HEK293 (cell line): ENCODE data around the gene UPB1.

Source experiments
- GLI2 ChIP-seq: fragments of 450-650 bp; formaldehyde crosslinking; IDR thresholded peaks from 2 replicates; pipeline ENCODE4; 2017; ENCODE audit warnings: missing biosample characterization, missing genetic modification characterization, low read depth, borderline replicate concordance
- ZNF23 ChIP-seq: fragments of 450-650 bp; formaldehyde crosslinking; IDR thresholded peaks from 2 replicates; pipeline ENCODE4 v1.5.1; 2016; ENCODE audit warnings: missing biosample characterization, missing genetic modification characterization, borderline replicate concordance
- ZNF274 ChIP-seq, 2 experiments: fragments of 200-500 bp in 1 of 2; fragments of 450-650 bp in 1 of 2; sonication (Bioruptor generic) in 1 of 2; formaldehyde crosslinking in 1 of 2; IDR thresholded peaks; 2 replicates each; pipeline versions ENCODE4 v1.5.1 to v1.6.1; 2014 to 2016; ENCODE audit warnings: borderline replicate concordance in 1 of 2, inconsistent platforms in 1 of 2, low read length in 1 of 2, missing biosample characterization in 1 of 2, missing genetic modification characterization in 1 of 2
- TF ChIP-seq, protein P1 (sequence below): fragments of 450-650 bp; formaldehyde crosslinking; IDR thresholded peaks from 2 replicates; pipeline ENCODE4 v1.5.1; 2017; ENCODE audit warnings: missing biosample characterization, mild to moderate bottlenecking, missing genetic modification characterization, moderate library complexity
- TF ChIP-seq, protein P2 (sequence below): fragments of 450-650 bp; formaldehyde crosslinking; IDR thresholded peaks from 2 replicates; pipeline ENCODE4 v1.5.1; 2016; ENCODE audit warnings: missing biosample characterization, missing genetic modification characterization
- TF ChIP-seq, protein P3 (sequence below): sonication (generic); formaldehyde crosslinking; IDR thresholded peaks from 2 replicates; pipeline ENCODE4 v1.8.1; 2022; ENCODE audit warnings: mild to moderate bottlenecking, moderate library complexity, missing genetic modification reagents
- TF ChIP-seq, protein P4 (sequence below): fragments of 450-650 bp; formaldehyde crosslinking; IDR thresholded peaks from 2 replicates; pipeline ENCODE4 v1.5.1; 2016; ENCODE audit warnings: missing biosample characterization, missing genetic modification characterization

DNA sequence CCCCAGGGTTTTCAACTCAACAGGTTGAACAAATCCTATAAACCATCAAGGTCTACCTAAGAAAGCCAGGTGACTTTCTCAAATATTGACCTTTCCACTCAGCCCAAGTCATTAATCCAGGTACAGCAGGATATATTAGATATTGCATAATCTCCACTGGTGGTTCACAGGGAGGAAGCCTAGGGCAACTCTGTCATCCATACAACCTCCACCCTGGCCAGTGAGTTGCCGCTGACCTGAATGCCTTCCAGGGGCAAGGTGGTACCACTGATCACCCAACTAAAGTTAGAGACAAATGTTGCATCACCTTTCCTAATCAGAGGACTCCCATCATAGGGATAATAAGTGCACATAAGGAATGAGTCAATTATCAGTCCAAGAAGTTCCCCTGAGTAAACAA is 36.9 kb downstream of the UPB1 start:
- TF ChIP-seq GLI2 (tag by site-specific recombination) = no peak
- no peak for TF ChIP-seq ZNF274 (IDR thresholded peaks at IDR 0.05; ENCODE audit: low read length)
- TF ChIP-seq ZNF274 (tag by site-specific recombination; IDR thresholded peaks at IDR 0.05; ENCODE audit: borderline replicate concordance) = no peak
- TF ChIP-seq, protein P1, sequence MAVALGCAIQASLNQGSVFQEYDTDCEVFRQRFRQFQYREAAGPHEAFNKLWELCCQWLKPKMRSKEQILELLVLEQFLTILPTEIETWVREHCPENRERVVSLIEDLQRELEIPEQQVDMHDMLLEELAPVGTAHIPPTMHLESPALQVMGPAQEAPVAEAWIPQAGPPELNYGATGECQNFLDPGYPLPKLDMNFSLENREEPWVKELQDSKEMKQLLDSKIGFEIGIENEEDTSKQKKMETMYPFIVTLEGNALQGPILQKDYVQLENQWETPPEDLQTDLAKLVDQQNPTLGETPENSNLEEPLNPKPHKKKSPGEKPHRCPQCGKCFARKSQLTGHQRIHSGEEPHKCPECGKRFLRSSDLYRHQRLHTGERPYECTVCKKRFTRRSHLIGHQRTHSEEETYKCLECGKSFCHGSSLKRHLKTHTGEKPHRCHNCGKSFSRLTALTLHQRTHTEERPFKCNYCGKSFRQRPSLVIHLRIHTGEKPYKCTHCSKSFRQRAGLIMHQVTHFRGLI (tag by site-specific recombination) = no peak
- TF ChIP-seq, protein P2, sequence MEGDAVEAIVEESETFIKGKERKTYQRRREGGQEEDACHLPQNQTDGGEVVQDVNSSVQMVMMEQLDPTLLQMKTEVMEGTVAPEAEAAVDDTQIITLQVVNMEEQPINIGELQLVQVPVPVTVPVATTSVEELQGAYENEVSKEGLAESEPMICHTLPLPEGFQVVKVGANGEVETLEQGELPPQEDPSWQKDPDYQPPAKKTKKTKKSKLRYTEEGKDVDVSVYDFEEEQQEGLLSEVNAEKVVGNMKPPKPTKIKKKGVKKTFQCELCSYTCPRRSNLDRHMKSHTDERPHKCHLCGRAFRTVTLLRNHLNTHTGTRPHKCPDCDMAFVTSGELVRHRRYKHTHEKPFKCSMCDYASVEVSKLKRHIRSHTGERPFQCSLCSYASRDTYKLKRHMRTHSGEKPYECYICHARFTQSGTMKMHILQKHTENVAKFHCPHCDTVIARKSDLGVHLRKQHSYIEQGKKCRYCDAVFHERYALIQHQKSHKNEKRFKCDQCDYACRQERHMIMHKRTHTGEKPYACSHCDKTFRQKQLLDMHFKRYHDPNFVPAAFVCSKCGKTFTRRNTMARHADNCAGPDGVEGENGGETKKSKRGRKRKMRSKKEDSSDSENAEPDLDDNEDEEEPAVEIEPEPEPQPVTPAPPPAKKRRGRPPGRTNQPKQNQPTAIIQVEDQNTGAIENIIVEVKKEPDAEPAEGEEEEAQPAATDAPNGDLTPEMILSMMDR (tag by site-specific recombination) = no peak
- TF ChIP-seq, protein P3, sequence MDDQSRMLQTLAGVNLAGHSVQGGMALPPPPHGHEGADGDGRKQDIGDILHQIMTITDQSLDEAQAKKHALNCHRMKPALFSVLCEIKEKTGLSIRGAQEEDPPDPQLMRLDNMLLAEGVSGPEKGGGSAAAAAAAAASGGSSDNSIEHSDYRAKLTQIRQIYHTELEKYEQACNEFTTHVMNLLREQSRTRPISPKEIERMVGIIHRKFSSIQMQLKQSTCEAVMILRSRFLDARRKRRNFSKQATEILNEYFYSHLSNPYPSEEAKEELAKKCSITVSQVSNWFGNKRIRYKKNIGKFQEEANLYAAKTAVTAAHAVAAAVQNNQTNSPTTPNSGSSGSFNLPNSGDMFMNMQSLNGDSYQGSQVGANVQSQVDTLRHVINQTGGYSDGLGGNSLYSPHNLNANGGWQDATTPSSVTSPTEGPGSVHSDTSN = no peak
- TF ChIP-seq, protein P4, sequence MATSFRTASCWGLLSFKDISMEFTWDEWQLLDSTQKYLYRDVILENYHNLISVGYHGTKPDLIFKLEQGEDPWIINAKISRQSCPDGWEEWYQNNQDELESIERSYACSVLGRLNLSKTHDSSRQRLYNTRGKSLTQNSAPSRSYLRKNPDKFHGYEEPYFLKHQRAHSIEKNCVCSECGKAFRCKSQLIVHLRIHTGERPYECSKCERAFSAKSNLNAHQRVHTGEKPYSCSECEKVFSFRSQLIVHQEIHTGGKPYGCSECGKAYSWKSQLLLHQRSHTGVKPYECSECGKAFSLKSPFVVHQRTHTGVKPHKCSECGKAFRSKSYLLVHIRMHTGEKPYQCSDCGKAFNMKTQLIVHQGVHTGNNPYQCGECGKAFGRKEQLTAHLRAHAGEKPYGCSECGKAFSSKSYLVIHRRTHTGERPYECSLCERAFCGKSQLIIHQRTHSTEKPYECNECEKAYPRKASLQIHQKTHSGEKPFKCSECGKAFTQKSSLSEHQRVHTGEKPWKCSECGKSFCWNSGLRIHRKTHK (tag by site-specific recombination) = no peak
- TF ChIP-seq ZNF23 (tag by site-specific recombination) = no peak
